GM21390 (cell line): ENCODE results near the gene BUD31.
"Not testable (repeated sequence)": the region's sequence is repeated elsewhere in the genome, so short reads cannot be mapped to it uniquely, and the experiment has no call there.

ENCODE experiments used
- ATAC-seq: cut with Tn5 transposase; IDR thresholded peaks from one replicate; pipeline ENCODE4 v1.9.1; 2021; ENCODE audit not compliant: unreplicated experiment

BUD31 gene

DNA sequence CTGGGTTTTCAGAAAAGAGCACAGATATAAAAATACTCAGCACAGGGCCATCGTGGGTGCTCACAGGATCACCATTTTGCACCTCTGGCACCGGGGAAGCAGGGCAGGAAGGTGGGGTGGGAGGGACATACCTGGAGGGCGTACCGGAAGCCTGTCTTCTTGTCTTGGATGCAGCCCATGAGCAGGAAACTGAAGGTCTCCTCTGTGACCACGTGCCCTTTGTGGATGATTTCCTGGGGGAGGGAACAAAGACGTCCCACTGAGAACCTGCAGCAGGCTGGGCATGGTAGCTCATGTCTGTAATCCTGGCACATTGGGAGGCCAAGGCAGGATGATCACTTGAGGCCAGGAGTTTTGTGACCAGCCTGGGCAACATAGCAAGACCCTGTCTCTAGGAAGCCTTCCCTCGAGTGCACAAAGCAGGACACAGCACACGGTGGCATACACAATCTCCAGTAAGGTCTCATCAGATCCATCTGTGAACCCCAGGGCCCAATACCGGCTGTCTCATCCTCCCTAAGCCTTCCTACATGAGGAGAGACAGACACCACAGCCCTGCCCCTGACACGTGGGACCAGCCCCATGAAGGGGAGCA lies 20.3 kb downstream of the BUD31 start:
- ATAC-seq, result no peak

DNA sequence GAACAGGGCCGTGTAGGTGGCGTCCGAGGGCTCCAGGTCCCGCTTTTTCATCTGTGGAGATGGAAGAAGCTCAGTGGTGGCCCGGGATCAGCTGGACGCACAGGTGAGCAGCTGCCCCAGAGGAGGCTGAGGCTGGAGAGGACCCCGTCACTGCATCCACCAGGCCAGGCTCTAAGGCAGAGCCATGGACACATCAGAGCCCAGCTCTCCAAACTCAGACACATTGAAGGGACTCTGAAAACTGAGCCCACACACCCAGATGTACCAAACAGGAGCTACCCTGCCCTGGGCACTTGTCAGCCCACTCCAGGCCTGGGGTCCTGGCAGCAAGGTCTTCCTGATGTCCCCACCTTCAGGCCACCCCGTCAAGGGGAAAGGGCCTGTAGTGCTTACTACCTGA lies 21.0 kb downstream of the BUD31 start:
- no peak for ATAC-seq

DNA sequence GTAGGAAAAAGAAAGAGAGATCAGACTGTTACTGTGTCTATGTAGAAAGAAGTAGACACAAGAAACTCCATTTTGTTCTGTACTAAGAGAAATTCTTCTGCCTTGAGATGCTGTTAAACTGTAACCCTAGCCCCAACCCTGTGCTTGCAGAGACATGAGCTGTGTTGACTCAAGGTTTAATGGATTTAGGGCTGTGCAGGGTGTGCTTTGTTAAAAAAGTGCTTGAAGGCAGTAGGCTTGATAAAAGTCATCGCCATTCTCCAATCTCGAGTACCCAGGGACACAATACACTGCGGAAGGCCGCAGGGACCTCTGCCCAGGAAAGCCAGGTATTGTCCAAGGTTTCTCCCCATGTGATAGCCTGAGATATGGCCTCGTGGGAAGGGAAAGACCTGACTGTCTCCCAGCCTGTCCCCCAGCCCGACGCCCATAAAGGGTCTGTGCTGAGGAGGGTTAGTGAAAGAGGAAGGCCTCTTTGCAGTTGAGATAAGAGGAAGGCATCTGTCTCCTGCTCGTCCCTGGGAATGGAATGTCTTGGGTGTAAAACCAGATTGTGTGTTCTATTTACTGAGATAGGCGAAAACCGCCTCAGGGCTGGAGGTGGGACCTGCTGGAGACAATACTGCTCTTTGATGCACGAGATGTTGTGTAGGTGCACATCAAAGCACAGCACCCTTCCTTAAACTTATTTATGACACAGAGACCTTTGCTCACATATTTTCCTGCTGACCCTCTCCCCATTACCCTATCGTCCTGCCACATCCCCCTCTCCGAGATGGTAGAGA lies 23.2 kb downstream of the BUD31 start:
- ATAC-seq, result not testable (repeated sequence)

DNA sequence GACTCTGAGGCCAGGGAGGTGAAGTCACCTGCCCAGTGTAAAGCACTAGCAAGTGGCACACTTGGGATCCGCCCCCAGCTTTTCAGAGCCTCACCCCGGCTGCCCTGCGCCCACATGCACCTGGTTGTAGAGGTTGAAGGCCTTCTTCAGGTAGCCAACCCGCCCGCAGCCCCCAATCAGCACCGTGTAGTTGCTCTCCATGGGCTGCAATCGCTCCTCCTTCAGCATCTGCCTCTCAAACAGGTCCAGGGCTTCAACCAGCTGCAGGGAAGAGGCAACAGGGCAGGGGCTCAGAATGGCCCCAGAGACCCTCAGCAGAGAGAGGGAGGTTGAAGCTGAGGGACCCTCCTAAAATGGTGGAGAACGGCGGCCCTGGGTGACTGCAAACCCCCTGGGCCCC lies 24.4 kb downstream of the BUD31 start:
- no peak for ATAC-seq

DNA sequence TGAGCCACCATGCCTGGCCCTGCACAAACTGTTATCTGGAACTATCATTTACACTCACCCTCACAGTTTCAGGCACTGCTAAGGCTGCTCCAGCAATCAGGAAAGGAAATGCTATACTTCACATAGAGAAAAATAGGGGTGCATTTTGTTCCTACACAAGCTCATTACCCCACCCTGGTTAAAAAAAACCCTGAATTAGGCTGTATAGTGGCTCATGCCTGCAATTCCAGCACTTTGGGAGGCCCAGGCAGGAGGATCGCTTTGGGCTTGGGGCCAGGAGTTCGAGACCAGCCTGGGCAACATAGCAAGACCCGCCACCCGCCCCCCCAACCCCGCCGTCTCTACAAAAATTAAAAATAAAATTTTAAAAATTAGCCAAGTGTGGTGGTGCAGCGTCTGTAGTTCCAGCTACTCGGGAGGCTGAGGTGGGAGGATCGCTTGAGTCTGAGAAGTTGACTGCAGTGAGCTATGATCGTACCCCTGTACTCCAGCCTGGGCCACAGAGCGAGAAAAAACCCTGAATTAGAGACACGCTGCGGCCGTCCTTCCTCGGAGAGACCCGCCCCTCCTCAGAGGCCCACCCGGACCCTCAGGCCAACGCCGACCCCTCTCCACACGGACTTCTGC lies 29.3 kb downstream of the BUD31 start:
- peak; percentile 7 for ATAC-seq

DNA sequence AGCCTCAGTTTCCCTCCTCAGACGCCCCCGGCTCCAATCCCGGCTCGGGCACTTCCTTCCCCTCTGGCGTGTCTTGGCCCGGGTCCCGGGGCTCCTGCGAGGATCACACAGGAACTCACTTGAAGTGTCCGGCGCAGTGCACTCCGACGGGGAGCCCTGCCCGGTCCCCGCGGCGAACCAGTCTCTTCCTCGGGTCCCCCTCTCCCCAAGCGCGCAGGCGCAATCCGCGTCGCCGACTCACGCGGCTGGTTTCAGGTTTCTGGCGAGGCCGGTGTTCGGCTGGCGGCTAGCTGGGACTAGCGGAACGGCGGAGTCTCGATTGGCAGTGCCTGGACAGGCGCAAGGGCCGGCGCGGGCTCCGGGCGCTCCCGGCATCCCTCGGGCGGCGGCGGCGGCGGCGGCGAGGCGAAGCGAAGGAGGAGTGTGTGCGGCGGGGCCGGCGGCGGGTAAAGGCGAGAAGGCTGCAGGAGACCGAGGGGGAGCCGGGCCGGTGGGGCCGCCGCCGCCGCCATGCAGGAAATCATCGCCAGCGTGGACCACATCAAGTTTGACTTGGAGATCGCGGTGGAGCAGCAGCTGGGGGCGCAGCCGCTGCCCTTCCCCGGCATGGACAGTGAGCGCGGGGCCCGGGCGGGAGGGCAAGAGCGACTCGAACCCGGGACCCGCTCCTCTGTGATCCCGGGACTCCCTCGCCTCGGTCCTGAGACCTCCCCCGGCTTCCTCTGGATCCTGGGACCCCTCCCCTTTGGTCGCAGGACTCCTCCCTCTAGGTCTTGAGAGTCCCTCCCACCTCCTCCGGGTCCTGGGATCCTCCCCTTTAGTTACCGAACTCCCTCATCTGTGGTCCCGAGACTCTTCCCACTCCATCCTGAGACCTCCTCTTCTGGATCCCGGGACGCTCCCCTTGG lies 30.1 kb downstream of the BUD31 start, which contains the start of the genes CPSF4 and PTCD1:
Gene CPSF4, plus strand, starts transcription at position 371 of the 908 bp plus-strand sequence. Its CDS starts 140 bp downstream, at position 511.
Gene PTCD1, minus strand, starts transcription at position 226 of the 908 bp plus-strand sequence. CDS start 3,556 bp downstream, outside the sequence.
- peak; percentile 86 for ATAC-seq

DNA sequence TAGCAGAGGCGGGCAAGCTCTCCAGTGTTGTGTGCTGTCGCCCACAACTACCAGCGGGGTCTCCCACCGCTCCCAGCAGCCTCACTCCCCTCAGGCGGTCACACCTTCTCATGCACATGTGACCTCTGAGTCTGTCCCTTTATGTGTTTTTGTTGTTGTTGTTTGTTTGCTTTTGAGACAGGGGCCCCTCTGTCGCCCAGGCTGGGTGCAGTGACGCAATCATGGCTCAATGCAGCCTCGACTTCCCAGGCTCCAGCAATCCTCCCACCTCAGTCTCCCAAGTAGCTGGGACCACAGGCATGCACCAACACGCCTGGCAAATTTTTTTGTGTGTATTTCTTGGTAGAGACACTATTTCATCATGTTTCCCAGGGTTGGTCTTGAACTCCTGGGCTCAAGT lies 31.4 kb downstream of the BUD31 start:
- no peak for ATAC-seq

DNA sequence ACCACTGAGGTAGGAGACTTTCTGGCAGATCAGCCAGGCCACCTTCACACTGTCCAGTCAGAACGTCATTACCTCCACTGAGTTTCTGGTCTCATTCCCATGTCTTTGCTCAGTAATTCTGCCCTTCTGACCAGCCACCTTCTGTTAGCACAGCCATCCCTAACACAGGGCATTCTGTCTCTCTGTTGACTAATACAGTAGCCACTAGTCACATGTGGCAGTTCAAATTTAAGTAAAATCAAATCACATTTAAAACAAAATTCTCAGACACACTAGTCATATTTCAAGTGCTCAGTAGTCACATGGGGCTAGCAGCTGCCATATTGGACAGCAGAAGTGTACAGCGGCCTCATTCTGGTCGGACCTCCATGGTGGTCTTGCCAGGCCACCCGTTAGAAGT lies 37.3 kb downstream of the BUD31 start:
- no peak for ATAC-seq

DNA sequence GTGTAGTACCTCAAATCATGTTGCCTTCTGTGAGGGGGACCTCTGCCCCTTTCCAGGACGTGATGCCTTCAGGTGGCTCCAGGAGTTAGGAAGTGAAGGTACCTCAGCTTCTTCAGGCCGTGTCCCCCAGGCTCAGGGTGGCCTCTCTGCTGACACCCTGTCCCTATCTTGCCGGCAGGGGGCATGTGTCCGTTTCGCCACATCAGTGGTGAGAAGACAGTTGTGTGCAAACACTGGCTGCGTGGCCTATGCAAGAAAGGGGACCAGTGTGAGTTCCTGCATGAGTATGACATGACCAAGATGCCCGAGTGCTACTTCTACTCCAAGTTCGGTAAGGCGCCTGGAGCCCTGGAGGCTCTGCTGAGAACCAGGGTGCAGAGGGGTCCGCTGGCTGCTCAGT lies 39.2 kb downstream of the BUD31 start:
- no peak for ATAC-seq

DNA sequence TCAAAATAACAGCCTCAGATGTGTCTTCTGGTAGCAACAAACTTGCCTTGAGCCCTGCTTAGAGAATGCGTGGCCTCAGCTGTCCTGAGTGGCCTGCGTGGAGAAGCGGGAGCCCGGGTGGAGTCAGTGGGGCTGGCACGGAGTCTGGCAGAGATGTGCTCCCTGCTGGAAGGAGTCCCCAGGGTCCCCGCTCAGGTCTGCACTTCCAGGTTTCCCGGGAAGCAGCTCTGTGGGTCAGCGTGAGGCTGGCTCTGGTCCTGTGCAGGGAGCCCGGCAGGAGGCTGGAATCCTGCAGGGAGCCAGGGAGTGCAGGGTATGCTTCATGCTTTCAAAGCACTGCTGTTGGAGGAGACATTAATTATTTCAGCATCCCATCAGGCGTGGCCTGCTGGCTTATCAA lies 40.1 kb downstream of the BUD31 start:
- no peak for ATAC-seq

DNA sequence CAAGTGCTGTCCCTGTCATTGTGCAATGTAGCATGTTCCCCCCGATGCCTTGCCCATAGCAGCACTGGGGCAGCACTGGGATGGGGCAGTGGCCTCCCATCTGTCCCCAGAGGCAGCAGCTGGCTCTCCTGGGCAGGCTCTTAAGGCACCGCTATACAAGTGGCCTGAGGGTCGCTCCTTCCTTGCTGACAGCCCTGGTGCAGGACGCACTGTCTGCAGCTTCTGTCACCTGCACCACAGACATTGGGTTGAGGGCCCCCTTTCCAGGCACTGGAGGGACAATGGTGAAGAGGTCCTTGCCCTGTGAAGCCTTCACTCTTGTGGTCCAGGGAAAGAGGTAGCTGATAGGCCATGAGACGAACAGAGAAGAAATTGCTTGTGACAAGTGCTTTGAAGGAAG lies 40.6 kb downstream of the BUD31 start:
- no peak for ATAC-seq

DNA sequence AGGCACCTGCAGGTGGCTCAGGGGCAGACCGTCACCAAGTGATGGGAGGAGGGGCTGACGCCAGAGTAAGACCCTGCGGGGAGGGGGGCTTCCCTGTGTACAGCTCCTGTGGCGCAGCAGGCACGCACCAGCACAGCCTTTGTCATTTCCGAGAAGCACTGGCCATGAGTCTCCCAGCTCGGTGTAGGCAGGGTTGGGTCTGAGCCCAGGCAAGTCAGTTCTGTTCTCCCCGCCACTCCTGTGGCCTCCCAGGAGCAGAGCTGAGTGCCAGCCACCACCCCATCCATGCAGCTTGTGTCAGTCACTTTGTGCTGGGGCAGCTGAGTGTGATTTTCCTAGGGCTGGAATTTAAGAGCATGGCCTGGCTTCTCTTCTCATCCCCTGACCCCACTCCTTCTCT lies 43.2 kb downstream of the BUD31 start:
- no peak for ATAC-seq

DNA sequence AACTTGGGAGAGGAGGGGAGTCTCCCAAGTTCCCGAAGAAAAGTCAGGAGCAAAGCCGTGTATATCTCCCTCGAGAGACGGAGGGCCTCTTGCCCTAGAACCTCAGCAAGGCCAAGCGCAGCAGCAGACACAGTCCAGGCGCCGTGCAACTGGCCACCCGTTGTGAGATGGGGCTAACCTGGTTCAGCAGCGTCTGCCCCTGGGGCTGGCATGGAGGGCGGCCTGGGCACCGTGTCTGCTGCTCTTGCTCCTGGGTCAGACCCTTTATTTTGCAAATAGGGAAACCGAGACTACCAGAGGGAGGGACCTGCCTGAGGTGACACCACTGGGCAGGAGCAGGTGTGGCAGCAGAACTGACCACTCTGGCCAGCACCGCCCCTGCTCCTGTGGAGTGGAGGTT lies 43.8 kb downstream of the BUD31 start:
- no peak for ATAC-seq

DNA sequence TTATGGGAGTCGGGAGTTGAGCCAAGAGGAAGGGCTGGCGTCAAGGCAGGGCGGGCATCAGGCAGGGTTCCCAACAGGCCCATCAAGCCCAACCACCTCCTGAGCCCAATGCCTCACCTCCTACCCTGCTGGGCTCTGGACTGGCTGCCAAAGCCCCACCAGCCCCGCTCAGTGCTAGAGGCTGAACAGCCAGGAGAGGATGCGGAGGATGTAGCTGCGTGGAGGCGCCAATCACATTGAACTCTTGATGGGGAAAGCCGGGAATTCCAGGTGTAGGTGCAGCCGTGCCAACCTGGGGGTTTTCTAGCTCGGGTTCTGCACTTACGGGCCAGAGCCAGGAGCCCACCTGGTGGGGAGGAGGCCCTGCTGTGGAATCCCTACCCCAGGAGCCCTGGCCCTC lies 44.3 kb downstream of the BUD31 start:
- ATAC-seq, result no peak

DNA sequence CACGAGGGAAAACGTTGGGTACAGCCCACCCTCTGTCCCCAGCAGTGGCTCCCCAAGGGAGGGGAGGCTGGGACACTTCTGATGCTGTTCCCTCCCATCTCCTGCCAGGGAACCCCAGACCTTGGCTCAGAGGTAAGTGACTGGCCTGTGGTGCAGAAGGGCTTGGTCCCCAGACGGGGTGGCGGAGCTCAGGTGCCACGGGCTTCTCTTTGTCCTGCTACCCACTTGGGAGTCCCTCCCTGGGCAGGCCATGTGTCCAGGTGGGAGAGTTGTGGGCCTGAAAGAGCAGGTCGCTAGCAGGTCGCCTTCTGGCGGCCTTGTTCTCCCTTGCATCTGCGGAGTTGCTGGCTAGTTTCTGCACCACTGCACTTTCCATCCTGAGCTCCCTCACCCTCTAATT lies 47.1 kb downstream of the BUD31 start:
- no peak for ATAC-seq

DNA sequence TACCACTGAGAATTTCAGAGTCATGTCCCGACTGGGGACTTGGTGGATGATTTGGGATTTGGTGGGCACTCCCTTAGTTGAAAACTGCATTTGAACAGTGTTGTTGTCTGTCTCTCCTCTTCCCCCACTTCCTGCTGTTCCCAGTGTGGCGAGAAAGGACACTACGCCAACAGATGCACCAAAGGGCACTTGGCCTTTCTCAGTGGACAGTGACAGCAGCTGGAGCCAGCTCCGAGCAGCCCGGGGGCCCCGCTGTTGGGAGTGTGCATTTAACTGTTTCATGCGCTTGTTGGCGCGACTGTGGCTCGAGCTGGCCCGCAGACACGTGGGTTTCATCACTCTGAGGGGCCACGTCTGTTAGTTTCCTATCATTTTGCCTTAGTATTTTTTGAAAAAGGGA lies 47.5 kb downstream of the BUD31 start:
- no peak for ATAC-seq

DNA sequence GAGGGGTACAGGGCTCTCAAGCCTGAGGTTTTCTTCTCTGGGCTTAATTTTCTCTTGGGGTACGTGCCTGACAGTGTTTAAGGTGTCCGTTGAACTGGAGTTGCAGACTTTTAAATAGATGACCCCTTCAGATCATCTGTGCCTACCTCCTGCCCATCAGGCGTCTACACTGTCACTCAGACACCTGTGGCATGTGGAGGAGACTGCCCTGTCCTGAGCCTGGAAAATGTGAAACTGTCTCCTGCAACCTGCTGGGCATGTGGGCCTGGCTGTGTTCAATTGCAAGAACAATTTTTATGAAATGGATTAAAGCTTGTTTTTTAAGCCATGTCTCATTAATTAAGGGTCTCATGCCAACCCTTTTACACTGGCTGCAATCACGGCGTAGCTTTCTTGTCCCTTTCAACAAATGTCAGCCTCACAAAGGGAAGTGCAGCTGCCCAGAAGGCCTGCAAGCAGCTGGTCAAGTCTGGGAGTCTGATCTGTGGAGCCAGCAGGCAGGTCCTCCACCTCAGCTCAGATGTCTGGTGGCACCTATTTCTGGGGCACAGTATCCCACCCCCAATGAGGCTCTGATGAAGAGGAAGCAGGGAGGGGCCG lies 48.4 kb downstream of the BUD31 start:
- no peak for ATAC-seq

DNA sequence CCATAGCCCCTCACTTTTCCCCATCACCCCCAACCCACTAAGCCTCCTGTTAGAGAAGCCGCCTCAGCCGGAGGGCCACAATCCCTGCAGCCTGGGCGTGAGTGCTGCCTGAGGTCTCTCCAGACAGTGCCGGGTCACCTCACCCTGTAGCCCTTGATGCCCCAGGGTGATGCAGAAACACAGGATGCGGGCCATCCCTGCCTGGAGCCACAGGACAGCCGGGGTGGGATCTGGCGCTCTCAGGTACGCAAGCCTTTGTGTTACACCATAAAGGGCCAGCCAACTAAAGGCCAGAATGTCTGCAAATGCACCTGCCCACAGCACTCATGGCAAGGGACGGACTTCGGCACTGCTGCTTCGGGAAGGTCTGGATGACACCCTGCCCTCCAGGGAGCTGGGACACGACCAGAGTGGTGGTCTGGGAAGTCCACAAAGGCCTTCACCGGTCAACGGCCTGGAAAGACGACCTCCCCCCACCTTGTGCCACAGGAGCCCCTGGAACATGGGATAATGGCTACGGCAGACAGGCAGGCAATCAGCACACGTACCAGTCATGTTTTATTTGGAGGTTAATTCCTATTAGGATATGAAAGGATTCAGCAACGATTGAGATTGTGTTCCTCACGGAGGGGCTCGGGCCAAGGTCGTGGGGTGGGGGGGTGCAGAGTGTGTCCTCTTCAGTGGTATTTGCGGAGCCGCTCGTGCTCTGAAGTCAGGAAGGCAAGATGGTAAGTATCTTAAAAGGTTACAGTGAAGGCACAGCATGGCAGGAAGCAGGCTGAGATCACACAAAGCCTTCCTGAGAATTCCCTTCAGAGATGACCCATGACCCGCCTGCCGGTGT lies 49.1 kb downstream of the BUD31 start:
- no peak for ATAC-seq

DNA sequence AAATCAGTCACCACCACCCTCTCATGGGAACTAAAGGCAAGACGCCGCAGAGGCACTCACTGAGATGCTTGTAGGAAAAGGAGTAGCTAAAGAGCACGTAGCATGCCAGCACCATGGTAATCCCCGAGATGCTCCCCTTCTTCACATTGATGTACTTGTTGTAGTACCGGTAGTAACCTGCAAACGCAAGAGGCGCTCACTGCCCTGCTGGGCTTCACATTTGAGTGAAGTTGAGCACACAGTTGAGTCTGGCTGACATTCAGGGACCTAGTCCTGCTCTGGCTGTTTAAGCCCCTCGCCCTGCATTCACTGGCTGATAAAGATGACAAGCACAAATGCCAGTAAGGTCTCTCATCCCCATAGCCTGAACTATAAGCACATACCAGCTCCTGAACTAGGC lies 50.3 kb downstream of the BUD31 start:
- ATAC-seq, result no peak

DNA sequence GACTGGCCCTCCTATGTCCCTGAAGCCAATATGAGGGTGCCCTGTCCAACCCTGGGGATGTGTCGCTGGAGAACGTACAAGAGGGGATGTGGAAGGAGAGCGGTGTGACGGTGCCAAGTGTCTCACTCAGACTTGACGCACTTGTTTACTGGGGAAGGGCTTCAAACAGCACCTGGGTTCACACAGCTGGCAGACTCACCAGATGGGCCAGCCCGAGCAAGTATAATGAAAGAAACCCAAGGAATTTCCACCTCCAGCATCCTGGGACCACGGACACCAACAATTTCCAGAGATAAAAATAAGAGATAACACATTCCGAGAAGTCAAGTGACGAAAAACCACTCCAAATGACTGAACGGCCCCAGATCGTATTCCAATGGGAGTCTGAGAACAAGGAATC lies 51.9 kb downstream of the BUD31 start:
- no peak for ATAC-seq
